PC-9 (cell line): ENCODE measurements around the gene COL1A2.

Experiments
- CTCF ChIP-seq: fragments of 200-600 bp; sonication (generic); conservative IDR thresholded peaks from 2 replicates; pipeline ENCODE4 v1.6.1; 2017; ENCODE audit warnings: mixed run types, antibody characterized with exemption, mild to moderate bottlenecking, moderate library complexity
- EZH2 ChIP-seq: fragments of 200-600 bp; sonication (generic); IDR thresholded peaks from 2 replicates; pipeline ENCODE4 v1.8.0; 2017; ENCODE audit warnings: antibody characterized with exemption, low read depth

- TF ChIP-seq CTCF: no peak
- TF ChIP-seq EZH2: no peak
Observed at GRCh38 chr7:94439893-94440381, 45.2 kb downstream of the COL1A2 start.
